ENCODE data around the gene PDE4B.

PDE4B gene

GRCh38 chr1:66348776-66349175 lies 556.1 kb downstream of the PDE4B start:
- DNase-seq = no peak

GRCh38 chr1:66349242-66349641 lies 556.5 kb downstream of the PDE4B start:
- no peak for DNase-seq

- DNase-seq = peak; percentile 86 to 95 (median 91)
Measured at GRCh38 chr1:66350001-66350547, 557.4 kb downstream of the PDE4B start.

GRCh38 chr1:66351478-66351877 lies 558.8 kb downstream of the PDE4B start:
- DNase-seq = peak; percentile 49 to 87 (median 67)

- DNase-seq = no peak
Measured at GRCh38 chr1:66351913-66352312, 559.2 kb downstream of the PDE4B start.

- DNase-seq = no peak
Measured at GRCh38 chr1:66352792-66353191, 560.1 kb downstream of the PDE4B start.

- no peak for DNase-seq
Measured at GRCh38 chr1:66353257-66353656, 560.6 kb downstream of the PDE4B start.

GRCh38 chr1:66354311-66355201 lies 561.9 kb downstream of the PDE4B start:
- no peak for DNase-seq

GRCh38 chr1:66355756-66356155 lies 563.1 kb downstream of the PDE4B start:
- no peak for DNase-seq

GRCh38 chr1:66356605-66357004 lies 563.9 kb downstream of the PDE4B start:
- DNase-seq = no peak

- no peak for DNase-seq
Measured at GRCh38 chr1:66357021-66357420, 564.3 kb downstream of the PDE4B start.

- no peak for DNase-seq
Measured at GRCh38 chr1:66357478-66358197, 564.9 kb downstream of the PDE4B start.

- DNase-seq = peak in 2 of 3 donors; percentile 29 to 66
Measured at GRCh38 chr1:66359269-66359668, 566.6 kb downstream of the PDE4B start.

GRCh38 chr1:66359815-66360214 lies 567.1 kb downstream of the PDE4B start:
- no peak for DNase-seq

GRCh38 chr1:66360285-66360724 lies 567.6 kb downstream of the PDE4B start:
- DNase-seq = no peak

GRCh38 chr1:66364578-66365391 lies 572.1 kb downstream of the PDE4B start:
- no peak for DNase-seq

- no peak for DNase-seq
Measured at GRCh38 chr1:66365635-66366034, 572.9 kb downstream of the PDE4B start.

- DNase-seq = no peak
Measured at GRCh38 chr1:66366634-66367033, 573.9 kb downstream of the PDE4B start.

GRCh38 chr1:66367369-66367768 lies 574.7 kb downstream of the PDE4B start:
- peak in 1 of 3 donors; percentile 19 for DNase-seq

GRCh38 chr1:66368261-66368660 lies 575.6 kb downstream of the PDE4B start:
- DNase-seq = no peak

- DNase-seq = peak; percentile 63 to 89 (median 84)
Measured at GRCh38 chr1:66370462-66370971, 577.8 kb downstream of the PDE4B start.

GRCh38 chr1:66371233-66372005 lies 578.7 kb downstream of the PDE4B start:
- DNase-seq = peak; percentile 82 to 89 (median 83)

Measured in suppressor macrophage treated with lipopolysaccharide for 1 hour (primary cell).